K562 (cell line): ENCODE results near the gene SLC26A6. TPM values are rescaled to one million over a fixed set of nuclear protein-coding genes. Genes with fewer than 3 reads are reported as not detected.

Experiments used
- ATAC-seq: fragments of 200-7000 bp; cut with Tn5 transposase; 3 replicates; pipeline ENCODE4 v1.9.1; 2020; ENCODE audit warnings: moderate library complexity
- BruUV-seq: library from RNA; stranded (reverse); fragments of 400-500 nt; replicated peaks from 2 replicates; lab custom pipeline; 2021; lab: Mats Ljungman, UMichigan
- CTCF ChIA-PET: fragments of 300-600 bp; formaldehyde crosslinking; extraction: SDS; loops from one replicate; lab custom pipeline; 2021; ENCODE audit warnings: low intra/inter-chr PET ratio; lab: Yijun Ruan, JAX
- POLR2A ChIA-PET: fragments of 300-600, 350-650 bp; sonication (Branson Sonifier 250); formaldehyde crosslinking; extraction: SDS; loops from one replicate; lab custom pipeline; 2021; ENCODE audit warnings: antibody characterized with exemption, inconsistent platforms; lab: Yijun Ruan, JAX
- DNase-seq, 4 experiments: peaks; one replicate each; pipeline versions ENCODE4 v3.0.0 to v3.0.0-alpha.2; 2011 to 2018; ENCODE audit warnings: low spot score in 3 of 4, mixed read lengths in 3 of 4; ENCODE audit errors: extremely low read depth in 1 of 4
- FAIRE-seq: peaks from 2 replicates; lab custom pipeline; 2011; peaks lifted over from hg19 to GRCh38; lab: Jason Lieb, UNC
- H2AFZ ChIP-seq: 2 replicates; pipeline ENCODE4 v1.6.0; 2011; ENCODE audit warnings: low read depth, low read length, control low read depth, inconsistent platforms
- H3K27ac ChIP-seq: fragments of 200-600 bp; 3 replicates; pipeline ENCODE4 v1.8.0; 2011; ENCODE audit warnings: low read depth, mild to moderate bottlenecking, control low read depth, inconsistent platforms, low read length, moderate library complexity, mixed read lengths; ENCODE audit errors: extremely low read depth
- H3K27me3 ChIP-seq, 2 experiments: fragments of 300-600 bp in 1 of 2; 2 replicates in 1 of 2; 3 replicates in 1 of 2; pipeline versions ENCODE4 v1.6.0 to v1.8.0; 2011; ENCODE audit warnings: inconsistent platforms in 2 of 2, low read length in 2 of 2, mild to moderate bottlenecking in 1 of 2, mixed read lengths in 1 of 2, moderate library complexity in 1 of 2; ENCODE audit not compliant: control insufficient read depth in 2 of 2, insufficient read depth in 2 of 2
- H3K36me3 ChIP-seq: fragments of 300-600 bp; 3 replicates; pipeline ENCODE4 v1.8.0; 2011; ENCODE audit warnings: mild to moderate bottlenecking, low read length, inconsistent platforms; ENCODE audit not compliant: control insufficient read depth, insufficient read depth
- H3K4me1 ChIP-seq, 2 experiments: fragments of 200-600 bp in 1 of 2; replicated peaks in 1 of 2; 2 replicates in 1 of 2; 3 replicates in 1 of 2; pipeline versions ENCODE4 v1.5.1 to v1.8.0; 2011; ENCODE audit warnings: inconsistent platforms in 2 of 2, low read length in 2 of 2, mild to moderate bottlenecking in 1 of 2, mixed read lengths in 1 of 2, moderate library complexity in 1 of 2; ENCODE audit not compliant: control insufficient read depth in 2 of 2, insufficient read depth in 2 of 2
- H3K4me2 ChIP-seq: 2 replicates; pipeline ENCODE4 v1.6.1; 2011; ENCODE audit warnings: low read length, control low read depth, inconsistent platforms, mixed read lengths; ENCODE audit not compliant: insufficient read depth
- H3K4me3 ChIP-seq: fragments of 200-600 bp; sonication (generic), shearing (Covaris generic); 2 replicates; pipeline ENCODE4 v1.5.1; 2016; ENCODE audit warnings: control low read depth, inconsistent platforms
- H3K79me2 ChIP-seq: fragments of 200-600 bp; 3 replicates; pipeline ENCODE4 v1.8.0; 2011; ENCODE audit warnings: low read length, inconsistent platforms; ENCODE audit not compliant: control insufficient read depth, insufficient read depth
- H3K9ac ChIP-seq, 2 experiments: 2 replicates each; pipeline versions ENCODE4 v1.6.0 to v1.6.1; 2011; ENCODE audit warnings: low read depth in 2 of 2, low read length in 2 of 2, control low read depth in 1 of 2, inconsistent platforms in 1 of 2, mild to moderate bottlenecking in 1 of 2, mixed read lengths in 1 of 2; ENCODE audit not compliant: insufficient read depth in 1 of 2
- H3K9me1 ChIP-seq: one replicate; pipeline ENCODE4 v1.6.0; 2011; ENCODE audit warnings: inconsistent platforms, mild to moderate bottlenecking, low read length, moderate library complexity; ENCODE audit not compliant: control insufficient read depth, insufficient read depth
- H3K9me3 ChIP-seq: replicated peaks from 2 replicates; pipeline ENCODE4 v1.5.1; 2011; ENCODE audit warnings: low read depth, low read length, inconsistent platforms; ENCODE audit not compliant: control insufficient read depth, insufficient read depth
- H4K20me1 ChIP-seq: replicated peaks from 2 replicates; pipeline ENCODE4 v1.6.1; 2011; ENCODE audit warnings: low read length, inconsistent platforms, mixed read lengths; ENCODE audit not compliant: control insufficient read depth, insufficient read depth
- EGR1 ChIP-seq: fragments of 450-650 bp; conservative IDR thresholded peaks from 2 replicates; pipeline ENCODE4 v1.6.1; 2017; ENCODE audit warnings: mild to moderate bottlenecking
- ETV5 ChIP-seq: sonication (generic); formaldehyde crosslinking; IDR thresholded peaks from 2 replicates; pipeline ENCODE4 v1.4.0; 2020; ENCODE audit warnings: low read depth, mild to moderate bottlenecking, missing genetic modification reagents
- PHTF2 ChIP-seq: fragments of 250-450 bp; sonication (Bioruptor Pico); IDR thresholded peaks from 2 replicates; pipeline ENCODE4 v1.5.0; 2021; ENCODE audit warnings: mild to moderate bottlenecking
- RAD51 ChIP-seq: fragments of 450-650 bp; IDR thresholded peaks from 2 replicates; pipeline ENCODE4 v1.7.1; 2016; ENCODE audit warnings: low read depth, mild to moderate bottlenecking, borderline replicate concordance
- SMAD3 ChIP-seq: fragments of 450-650 bp; formaldehyde crosslinking; conservative IDR thresholded peaks from 2 replicates; pipeline ENCODE4 v1.4.0; 2020; ENCODE audit warnings: mild to moderate bottlenecking
- SMARCC2 ChIP-seq: fragments of 450-650 bp; IDR thresholded peaks from 2 replicates; pipeline ENCODE4 v1.6.1; 2017; ENCODE audit warnings: antibody characterized with exemption, moderate library complexity, mild to moderate bottlenecking, low read depth
- SPI1 ChIP-seq: IDR thresholded peaks from 2 replicates; pipeline ENCODE4 v1.6.1; 2011; ENCODE audit warnings: low read depth, low read length, control low read depth, borderline replicate concordance
- TFAP4 ChIP-seq: sonication (generic); formaldehyde crosslinking; IDR thresholded peaks from 2 replicates; pipeline ENCODE4 v1.8.0; 2022; ENCODE audit warnings: missing genetic modification reagents, mild to moderate bottlenecking, moderate library complexity, borderline replicate concordance
- VEZF1 ChIP-seq: fragments of 200-800 bp; sonication (Bioruptor generic); IDR thresholded peaks from 2 replicates; pipeline ENCODE4 v1.6.1; 2017; ENCODE audit warnings: missing genetic modification characterization, missing compliant biosample characterization
- ZNF121 ChIP-seq: sonication (generic); formaldehyde crosslinking; conservative IDR thresholded peaks from 2 replicates; pipeline ENCODE4 v1.8.0; 2022; ENCODE audit warnings: missing genetic modification reagents
- WGBS: fragments of 100-300 bp; shearing (Covaris generic); methylation state at CpG from one replicate; pipeline ENCODE4 v1.1.6; 2016; ENCODE audit warnings: low coverage, mixed read lengths; ENCODE audit not compliant: insufficient coverage; ENCODE audit errors: missing lambda C conversion rate; 5-methylcytosine and 5-hydroxymethylcytosine counted together
- in situ Hi-C: fragments of 300-500 bp; cut with MboI; formaldehyde crosslinking; loops from 4 replicates; pipeline ENCODE4 v1.15.0; 2018; ENCODE audit warnings: inconsistent platforms, mixed read lengths
- intact Hi-C: fragments of 100-400 bp; cut with micrococcal nuclease; formaldehyde crosslinking; loops from 2 replicates; pipeline ENCODE4 v1.14.2; 2022
- polyA plus RNA-seq, 8 experiments: library from polyadenylated mRNA; depleted of rRNA in 4 of 8; stranded (reverse) in 5 of 8; unstranded in 3 of 8; fragments of >200 nt; fragmentation: Nextera tagmentation in 2 of 8; fragmentation: Illumina TruSeq in 1 of 8; extraction: Ambion mirVana in 2 of 8; extraction: Trizol in 1 of 8; gene quantifications; 2 replicates each; pipeline versions ENCODE4 v1.2.1 to v1.2.3, GENCODE V29; 2011 to 2014; ENCODE audit warnings: inconsistent platforms in 1 of 8, missing spikeins in 1 of 8
- total RNA-seq, 7 experiments: library from RNA; depleted of rRNA in 6 of 7; stranded (reverse); fragments of >200 nt in 6 of 7; fragmentation: Illumina TruSeq in 2 of 7; extraction: Trizol in 2 of 7; gene quantifications; 2 replicates each; pipeline versions ENCODE4 v1.2.1 to v1.2.3, GENCODE V29; 2011 to 2021; ENCODE audit warnings: low replicate concordance in 1 of 7
- TF ChIP-seq, protein P1 (sequence below): fragments of 450-650 bp; IDR thresholded peaks from 2 replicates; pipeline ENCODE4 v1.6.1; 2016; ENCODE audit warnings: low read depth

SLC26A6 gene
- total and polyA plus RNA-seq, 9 of the 15 experiments (the other 6 are each of a cell fraction or from before 2014, with no cell fraction given), result 2.1 to 27.2 (median 14.8) TPM

DNA sequence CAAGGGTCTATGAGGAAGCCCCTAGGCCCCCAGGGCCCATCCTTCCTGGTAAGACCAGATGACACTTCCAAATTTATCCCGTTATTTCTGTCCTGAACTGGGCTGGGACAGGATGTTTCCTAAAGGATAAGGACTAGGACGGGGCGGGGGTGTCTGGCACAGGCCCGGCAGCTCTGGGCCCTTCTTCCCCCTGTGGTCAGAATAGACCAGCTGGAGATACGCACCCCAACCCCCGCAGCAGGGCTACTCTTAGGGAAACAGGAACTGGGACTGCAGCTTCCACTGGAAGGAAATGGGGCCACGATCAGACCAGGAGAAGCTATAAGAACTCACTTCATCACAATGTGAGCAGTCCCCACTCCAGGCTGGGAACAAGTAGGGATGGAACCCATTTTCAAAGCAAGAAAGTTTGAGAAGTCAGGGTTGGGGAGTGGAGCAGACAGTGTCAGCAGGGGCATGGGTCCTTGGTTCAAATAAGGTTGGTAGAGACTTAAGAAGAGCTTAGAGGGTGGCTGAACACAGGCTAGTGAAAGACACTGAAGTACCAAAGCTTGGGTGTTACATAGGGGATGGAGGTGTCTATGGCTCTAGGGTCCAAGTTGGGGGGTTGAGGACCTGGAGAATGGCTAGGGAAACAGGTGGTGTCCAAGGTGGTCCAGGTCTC is 49.4 kb upstream of the SLC26A6 start:
- H3K9ac ChIP-seq, result peak overlapping the region; percentile 59 to 87
- peak overlapping the region; percentile 88 for H3K4me3 ChIP-seq
- H4K20me1 ChIP-seq, result peaks cover 13% of the 10 kb centered on the region; the same call in 1 of the 2 replicates
- 11% methylated on average over 3 of the region's 7 CpGs for WGBS
- peak; percentile 38 to 53 (median 46) for DNase-seq
- H3K4me2 ChIP-seq, result peak overlapping the region; percentile 91
- H3K9me3 ChIP-seq, result no peaks in the 10 kb centered on the region
- intact Hi-C loops (no loop called here), in situ Hi-C loops (no loop called here)
- peak; percentile 69 for FAIRE-seq
- ChIA-PET CTCF (interaction anchor here (0.6 to 1.1 kb wide), 2 partner anchors 49 to 267 kb away, joined by 3 read pairs; partner anchors contain the start of gene SLC26A6), POLR2A (interaction anchor here (0.6 to 1.7 kb wide), 7 partner anchors 9 to 956 kb away, joined by 3 to 7 read pairs (median 3); no protein-coding TSS in a partner anchor)
- BruUV-seq, result no TSS peak
- H3K9me1 ChIP-seq, result no peaks in the 10 kb centered on the region
- H3K4me1 ChIP-seq, result peaks cover 21 to 30% of the 10 kb centered on the region in 2 experiments; a peak in 4 of 5 replicates
- peaks cover 67% of the 10 kb centered on the region for H3K36me3 ChIP-seq
- peak overlapping the region; percentile 54; the same call in 2 of the 3 replicates for H3K27ac ChIP-seq
- no peaks in the 10 kb centered on the region for H3K27me3 ChIP-seq
- peaks cover 27% of the 10 kb centered on the region for H3K79me2 ChIP-seq
- peak; percentile 13 for ATAC-seq
- peak overlapping the region; percentile 39; the same call in 1 of the 2 replicates for H2AFZ ChIP-seq
- no peak for TF ChIP-seq ETV5
- TF ChIP-seq PHTF2 (CRISPR knock-in tag), result no peak
- no peak for TF ChIP-seq ZNF121 (CRISPR knock-in tag)
- peak; percentile 95 for TF ChIP-seq TFAP4 (CRISPR knock-in tag)
- TF ChIP-seq SMARCC2, result no peak
- no peak for TF ChIP-seq SMAD3 (CRISPR knock-in tag)
- TF ChIP-seq VEZF1, result peak; percentile 51
- TF ChIP-seq, protein P1, sequence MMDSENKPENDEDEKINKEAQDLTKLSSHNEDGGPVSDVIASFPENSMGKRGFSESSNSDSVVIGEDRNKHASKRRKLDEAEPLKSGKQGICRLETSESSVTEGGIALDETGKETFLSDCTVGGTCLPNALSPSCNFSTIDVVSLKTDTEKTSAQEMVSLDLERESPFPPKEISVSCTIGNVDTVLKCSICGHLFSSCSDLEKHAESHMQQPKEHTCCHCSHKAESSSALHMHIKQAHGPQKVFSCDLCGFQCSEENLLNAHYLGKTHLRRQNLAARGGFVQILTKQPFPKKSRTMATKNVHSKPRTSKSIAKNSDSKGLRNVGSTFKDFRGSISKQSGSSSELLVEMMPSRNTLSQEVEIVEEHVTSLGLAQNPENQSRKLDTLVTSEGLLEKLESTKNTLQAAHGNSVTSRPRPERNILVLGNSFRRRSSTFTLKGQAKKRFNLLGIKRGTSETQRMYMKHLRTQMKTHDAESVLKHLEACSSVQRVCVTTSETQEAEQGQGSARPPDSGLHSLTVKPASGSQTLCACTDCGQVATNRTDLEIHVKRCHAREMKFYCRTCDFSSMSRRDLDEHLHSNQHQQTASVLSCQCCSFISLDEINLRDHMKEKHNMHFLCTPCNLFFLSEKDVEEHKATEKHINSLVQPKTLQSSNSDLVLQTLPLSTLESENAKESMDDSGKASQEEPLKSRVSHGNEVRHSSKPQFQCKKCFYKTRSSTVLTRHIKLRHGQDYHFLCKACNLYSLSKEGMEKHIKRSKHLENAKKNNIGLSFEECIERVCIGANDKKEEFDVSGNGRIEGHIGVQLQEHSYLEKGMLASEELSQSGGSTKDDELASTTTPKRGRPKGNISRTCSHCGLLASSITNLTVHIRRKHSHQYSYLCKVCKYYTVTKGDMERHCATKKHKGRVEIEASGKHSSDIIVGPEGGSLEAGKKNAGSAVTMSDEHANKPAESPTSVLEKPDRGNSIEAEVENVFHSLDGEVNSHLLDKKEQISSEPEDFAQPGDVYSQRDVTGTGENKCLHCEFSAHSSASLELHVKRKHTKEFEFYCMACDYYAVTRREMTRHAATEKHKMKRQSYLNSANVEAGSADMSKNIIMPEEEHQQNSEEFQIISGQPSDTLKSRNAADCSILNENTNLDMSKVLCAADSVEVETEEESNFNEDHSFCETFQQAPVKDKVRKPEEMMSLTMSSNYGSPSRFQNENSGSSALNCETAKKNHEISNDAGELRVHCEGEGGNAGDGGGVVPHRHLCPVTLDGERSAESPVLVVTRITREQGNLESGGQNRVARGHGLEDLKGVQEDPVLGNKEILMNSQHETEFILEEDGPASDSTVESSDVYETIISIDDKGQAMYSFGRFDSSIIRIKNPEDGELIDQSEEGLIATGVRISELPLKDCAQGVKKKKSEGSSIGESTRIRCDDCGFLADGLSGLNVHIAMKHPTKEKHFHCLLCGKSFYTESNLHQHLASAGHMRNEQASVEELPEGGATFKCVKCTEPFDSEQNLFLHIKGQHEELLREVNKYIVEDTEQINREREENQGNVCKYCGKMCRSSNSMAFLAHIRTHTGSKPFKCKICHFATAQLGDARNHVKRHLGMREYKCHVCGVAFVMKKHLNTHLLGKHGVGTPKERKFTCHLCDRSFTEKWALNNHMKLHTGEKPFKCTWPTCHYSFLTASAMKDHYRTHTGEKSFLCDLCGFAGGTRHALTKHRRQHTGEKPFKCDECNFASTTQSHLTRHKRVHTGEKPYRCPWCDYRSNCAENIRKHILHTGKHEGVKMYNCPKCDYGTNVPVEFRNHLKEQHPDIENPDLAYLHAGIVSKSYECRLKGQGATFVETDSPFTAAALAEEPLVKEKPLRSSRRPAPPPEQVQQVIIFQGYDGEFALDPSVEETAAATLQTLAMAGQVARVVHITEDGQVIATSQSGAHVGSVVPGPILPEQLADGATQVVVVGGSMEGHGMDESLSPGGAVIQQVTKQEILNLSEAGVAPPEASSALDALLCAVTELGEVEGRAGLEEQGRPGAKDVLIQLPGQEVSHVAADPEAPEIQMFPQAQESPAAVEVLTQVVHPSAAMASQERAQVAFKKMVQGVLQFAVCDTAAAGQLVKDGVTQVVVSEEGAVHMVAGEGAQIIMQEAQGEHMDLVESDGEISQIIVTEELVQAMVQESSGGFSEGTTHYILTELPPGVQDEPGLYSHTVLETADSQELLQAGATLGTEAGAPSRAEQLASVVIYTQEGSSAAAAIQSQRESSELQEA, result no peak
- TF ChIP-seq RAD51, result no peak
- TF ChIP-seq EGR1, result 0 out of 2 replicates have a peak, but pooled peaks have one; percentile 19
- peak; percentile 88 for TF ChIP-seq SPI1
